HG02571 (cell line): ENCODE measurements around the gene ZFP30.

ENCODE experiments used
- ATAC-seq: cut with Tn5 transposase; IDR thresholded peaks from one replicate; pipeline ENCODE4 v1.9.1; 2021; ENCODE audit warnings: mild to moderate bottlenecking, moderate library complexity; ENCODE audit not compliant: unreplicated experiment

Gene ZFP30

GRCh38 chr19:37564624-37565369 is 90.5 kb downstream of the ZFP30 start:
- no peak for ATAC-seq
